Measurements from ENCODE around the gene BCL11A. TPM values are rescaled to one million over a fixed set of nuclear protein-coding genes. Genes with fewer than 3 reads are reported as not detected.

The BCL11A gene
- total RNA-seq, 1 experiment from 2014 or later, result 1.3 TPM

DNA sequence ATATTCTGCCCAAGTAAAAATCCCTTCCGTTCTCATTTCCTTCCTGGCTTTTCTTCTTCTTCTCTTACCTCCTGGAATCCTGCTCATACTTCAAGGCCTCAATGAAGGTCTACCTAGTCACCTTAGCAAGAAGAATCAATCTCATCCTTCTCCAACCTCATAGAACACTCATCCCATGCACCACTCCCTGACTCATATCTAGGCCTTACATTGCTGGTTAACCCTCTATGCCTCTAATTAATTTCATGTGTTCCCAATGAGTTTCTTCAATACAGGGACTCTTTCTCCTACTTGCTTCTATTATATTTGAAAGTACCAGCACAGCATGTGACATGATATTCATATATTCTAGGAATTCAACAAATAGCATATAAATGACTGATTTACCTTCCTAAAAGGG is 63.0 kb downstream of the BCL11A start:
- no peak overlapping the region for H3K27ac ChIP-seq (ENCODE audit: low read depth, low read length, poor library complexity, severe bottlenecking)
- intact Hi-C loops (cut with micrococcal nuclease; ENCODE audit: unreplicated experiment), result no loop called here
- H3K4me1 ChIP-seq (ENCODE audit: insufficient read depth, low read length, poor library complexity, severe bottlenecking), result no peaks in the 10 kb centered on the region
- POLR2A ChIA-PET (ENCODE audit: low non-redundant PET), result no interaction called here
- peaks cover 80% of the 10 kb centered on the region for H3K27me3 ChIP-seq (replicated peaks; ENCODE audit: insufficient read depth, low read depth, low read length, poor library complexity)
- TF ChIP-seq, protein P1, sequence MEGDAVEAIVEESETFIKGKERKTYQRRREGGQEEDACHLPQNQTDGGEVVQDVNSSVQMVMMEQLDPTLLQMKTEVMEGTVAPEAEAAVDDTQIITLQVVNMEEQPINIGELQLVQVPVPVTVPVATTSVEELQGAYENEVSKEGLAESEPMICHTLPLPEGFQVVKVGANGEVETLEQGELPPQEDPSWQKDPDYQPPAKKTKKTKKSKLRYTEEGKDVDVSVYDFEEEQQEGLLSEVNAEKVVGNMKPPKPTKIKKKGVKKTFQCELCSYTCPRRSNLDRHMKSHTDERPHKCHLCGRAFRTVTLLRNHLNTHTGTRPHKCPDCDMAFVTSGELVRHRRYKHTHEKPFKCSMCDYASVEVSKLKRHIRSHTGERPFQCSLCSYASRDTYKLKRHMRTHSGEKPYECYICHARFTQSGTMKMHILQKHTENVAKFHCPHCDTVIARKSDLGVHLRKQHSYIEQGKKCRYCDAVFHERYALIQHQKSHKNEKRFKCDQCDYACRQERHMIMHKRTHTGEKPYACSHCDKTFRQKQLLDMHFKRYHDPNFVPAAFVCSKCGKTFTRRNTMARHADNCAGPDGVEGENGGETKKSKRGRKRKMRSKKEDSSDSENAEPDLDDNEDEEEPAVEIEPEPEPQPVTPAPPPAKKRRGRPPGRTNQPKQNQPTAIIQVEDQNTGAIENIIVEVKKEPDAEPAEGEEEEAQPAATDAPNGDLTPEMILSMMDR (conservative IDR thresholded peaks at IDR 0.05; ENCODE audit: low read depth, low read length), result no peak
- no peak for TF ChIP-seq EZH2 (IDR thresholded peaks at IDR 0.05; ENCODE audit: borderline replicate concordance, low read depth, low read length, poor library complexity, severe bottlenecking)
- no peak overlapping the region for H3K4me3 ChIP-seq (ENCODE audit: low read depth, low read length, poor library complexity, severe bottlenecking)
- no TSS peak for BruUV-seq (replicated peaks)
- CTCF ChIA-PET, result no interaction called here
- H3K36me3 ChIP-seq (ENCODE audit: insufficient read depth, low read length, poor library complexity, severe bottlenecking), result no peaks in the 10 kb centered on the region
- no peaks in the 10 kb centered on the region for H3K9me3 ChIP-seq (ENCODE audit: low read depth, low read length, poor library complexity, severe bottlenecking)
- no peak for DNase-seq (ENCODE audit: low spot score)

DNA sequence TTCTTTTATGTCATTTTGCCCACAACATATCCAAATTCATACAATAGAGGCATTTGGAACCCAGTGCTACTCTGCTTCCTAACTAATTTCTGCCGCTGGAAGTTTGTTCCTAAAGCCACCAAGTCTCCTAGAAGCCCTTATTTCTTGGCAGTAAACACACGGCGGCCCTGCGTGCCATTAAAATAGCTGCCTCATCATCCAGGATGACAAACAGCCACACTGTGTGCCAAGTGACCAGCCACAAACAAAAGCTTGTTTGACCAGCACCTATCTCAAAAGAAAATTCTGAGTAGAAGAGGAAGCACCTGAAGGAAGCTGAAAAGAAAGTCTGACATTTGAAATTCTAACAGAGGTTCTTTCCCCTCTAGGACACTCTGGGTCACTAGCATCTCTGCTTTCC is 64.2 kb downstream of the BCL11A start:
- Histone ChIP-seq H3K4me1 (ENCODE audit: insufficient read depth, low read length, poor library complexity, severe bottlenecking) (no peaks in the 10 kb centered on the region), H3K4me3 (ENCODE audit: low read depth, low read length, poor library complexity, severe bottlenecking) (no peak overlapping the region), H3K36me3 (ENCODE audit: insufficient read depth, low read length, poor library complexity, severe bottlenecking) (no peaks in the 10 kb centered on the region), H3K9me3 (ENCODE audit: low read depth, low read length, poor library complexity, severe bottlenecking) (no peaks in the 10 kb centered on the region), H3K27ac (ENCODE audit: low read depth, low read length, poor library complexity, severe bottlenecking) (no peak overlapping the region), H3K27me3 (replicated peaks; ENCODE audit: insufficient read depth, low read depth, low read length, poor library complexity) (peaks cover 74% of the 10 kb centered on the region)
- CTCF ChIA-PET, result no interaction called here
- intact Hi-C loops (cut with micrococcal nuclease; ENCODE audit: unreplicated experiment), result no loop called here
- POLR2A ChIA-PET (ENCODE audit: low non-redundant PET), result no interaction called here
- BruUV-seq (replicated peaks), result no TSS peak
- no peak for TF ChIP-seq EZH2 (IDR thresholded peaks at IDR 0.05; ENCODE audit: borderline replicate concordance, low read depth, low read length, poor library complexity, severe bottlenecking)
- TF ChIP-seq, protein P1 (conservative IDR thresholded peaks at IDR 0.05; ENCODE audit: low read depth, low read length), result no peak
- no peak for DNase-seq (ENCODE audit: low spot score)

DNA sequence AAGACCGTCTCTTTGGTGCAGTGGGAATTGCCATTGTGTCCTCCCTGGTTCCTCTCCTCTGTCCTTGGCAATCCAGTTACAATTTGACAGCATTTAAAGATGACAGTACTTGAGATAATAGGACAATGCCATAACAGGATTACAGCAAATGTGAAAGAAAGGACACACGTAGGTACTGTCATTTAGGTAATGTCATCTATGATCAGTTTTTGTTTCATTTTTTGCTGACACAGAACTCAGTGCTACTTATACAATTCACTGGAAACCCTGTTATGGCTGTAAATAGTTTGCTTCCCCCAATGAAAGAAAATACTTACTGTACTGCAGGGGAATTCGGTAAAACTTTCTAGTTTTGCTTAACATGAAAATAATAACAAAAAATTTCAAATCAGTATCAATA is 65.2 kb downstream of the BCL11A start:
- TF ChIP-seq, protein P1 (conservative IDR thresholded peaks at IDR 0.05; ENCODE audit: low read depth, low read length), result no peak
- TF ChIP-seq EZH2 (IDR thresholded peaks at IDR 0.05; ENCODE audit: borderline replicate concordance, low read depth, low read length, poor library complexity, severe bottlenecking), result no peak
- intact Hi-C loops (cut with micrococcal nuclease; ENCODE audit: unreplicated experiment), result no loop called here
- CTCF ChIA-PET, result no interaction called here
- peaks cover 76% of the 10 kb centered on the region for H3K27me3 ChIP-seq (replicated peaks; ENCODE audit: insufficient read depth, low read depth, low read length, poor library complexity)
- no peaks in the 10 kb centered on the region for H3K9me3 ChIP-seq (ENCODE audit: low read depth, low read length, poor library complexity, severe bottlenecking)
- no peak for DNase-seq (ENCODE audit: low spot score)
- no peaks in the 10 kb centered on the region for H3K36me3 ChIP-seq (ENCODE audit: insufficient read depth, low read length, poor library complexity, severe bottlenecking)
- POLR2A ChIA-PET (ENCODE audit: low non-redundant PET), result no interaction called here
- no peak overlapping the region for H3K4me3 ChIP-seq (ENCODE audit: low read depth, low read length, poor library complexity, severe bottlenecking)
- no TSS peak for BruUV-seq (replicated peaks)
- no peak overlapping the region for H3K27ac ChIP-seq (ENCODE audit: low read depth, low read length, poor library complexity, severe bottlenecking)
- H3K4me1 ChIP-seq (ENCODE audit: insufficient read depth, low read length, poor library complexity, severe bottlenecking), result no peaks in the 10 kb centered on the region

All from A673 (cell line).